ENCODE measurements around the gene CNKSR3. TPM values are rescaled to one million over a fixed set of nuclear protein-coding genes. Genes with fewer than 3 reads are reported as not detected.

CNKSR3 gene
- total and polyA plus RNA-seq, 2 of the 8 experiments (the other 6 are each of a cell fraction or from before 2014, with no cell fraction given), result 1.2 to 6.2 TPM

GRCh38 chr6:154484942-154485341 is 25.5 kb downstream of the CNKSR3 start:
- Histone ChIP-seq H2AFZ (ENCODE audit: low read length) (no peak overlapping the region), H3K9ac (replicated peaks in 1 of 4; ENCODE audit: extremely low read depth in 1 of 4, low read depth in 3 of 4, low read length in 3 of 4) (no peak overlapping the region), H3K23me2 (ENCODE audit: low read depth, low read length) (no peaks in the 10 kb centered on the region; the same call in 1 of the 2 replicates), H2AK5ac (ENCODE audit: low read depth, low read length) (no peak overlapping the region), H3K27me3 (replicated peaks in 1 of 4; ENCODE audit: control insufficient read depth in 3 of 4, extremely low read depth in 1 of 4, insufficient read depth in 3 of 4, low read length in 3 of 4) (no peaks in the 10 kb centered on the region), H2BK12ac (ENCODE audit: low read depth, low read length) (no peak overlapping the region), H2BK15ac (ENCODE audit: low read length) (no peak overlapping the region), H3K56ac (replicated peaks; ENCODE audit: insufficient read length, low read depth, low read length) (no peak overlapping the region), H4K8ac (ENCODE audit: extremely low read depth, insufficient read depth, low read length) (no peak overlapping the region), H4K91ac (replicated peaks; ENCODE audit: insufficient read length, low read length) (no peak overlapping the region), H3K4me2 (ENCODE audit: insufficient read depth in 1 of 2, low read depth in 2 of 2, low read length in 2 of 2) (no peak overlapping the region), H3K4me1 (replicated peaks in 1 of 4; ENCODE audit: control insufficient read depth in 3 of 4, insufficient read depth in 4 of 4, low read length in 3 of 4) (no peaks in the 10 kb centered on the region; a peak in 1 of 7 replicates), H4K20me1 (replicated peaks in 1 of 2; ENCODE audit: control insufficient read depth in 1 of 2, insufficient read depth in 2 of 2, low read length in 2 of 2) (no peaks in the 10 kb centered on the region), H3K79me1 (ENCODE audit: low read depth, low read length) (no peaks in the 10 kb centered on the region), H3K4ac (replicated peaks; ENCODE audit: insufficient read length, low read depth, low read length) (no peak overlapping the region), H3K4me3 (ENCODE audit: extremely low read depth in 1 of 4, insufficient read depth in 2 of 4, low read depth in 3 of 4, low read length in 4 of 4) (no peak overlapping the region), H3K27ac (ENCODE audit: low read depth, low read length) (no peak overlapping the region), H4K5ac (ENCODE audit: insufficient read length, low read depth, low read length) (no peak overlapping the region), H3K18ac (ENCODE audit: extremely low read depth, low read length) (no peak overlapping the region), H2BK120ac (replicated peaks; ENCODE audit: low read depth, low read length) (no peak overlapping the region), H3K79me2 (ENCODE audit: control insufficient read depth in 1 of 2, insufficient read depth in 2 of 2, low read length in 2 of 2) (0 out of 4 replicates have a peak, but pooled peaks cover 0 to 2% of the 10 kb centered on the region in 2 experiments), H3K36me3 (ENCODE audit: control insufficient read depth in 2 of 4, insufficient read depth in 4 of 4, low read length in 3 of 4) (no peaks in the 10 kb centered on the region), H3K23ac (ENCODE audit: insufficient read length) (no peak overlapping the region), H3K14ac (ENCODE audit: insufficient read length) (no peak overlapping the region), H2BK20ac (ENCODE audit: low read length) (no peak overlapping the region), H3K9me3 (ENCODE audit: insufficient read depth in 2 of 2, low read depth in 1 of 2, low read length in 1 of 2) (no peaks in the 10 kb centered on the region), H2BK5ac (ENCODE audit: low read depth, low read length) (no peak overlapping the region)
- CTCF ChIA-PET (ENCODE audit: partially characterized antibody), result interaction anchor here (0.9 to 1.3 kb wide), 2 partner anchors 11 to 16 kb away, joined by 3 to 4 read pairs; no protein-coding TSS in a partner anchor
- no peak for FAIRE-seq
- POLR2A ChIA-PET (ENCODE audit: partially characterized antibody), result no interaction called here
- TF ChIP-seq USF2 (IDR thresholded peaks at IDR 0.05; ENCODE audit: low read length), result no peak
- TF ChIP-seq RNF2 (IDR thresholded peaks at IDR 0.05; ENCODE audit: borderline replicate concordance, low read depth, low read length, missing control alignments, poor library complexity, severe bottlenecking), result no peak
- no peak for TF ChIP-seq CTCF (IDR thresholded peaks at IDR 0.05; ENCODE audit: control extremely low read depth in 1 of 3, insufficient read depth in 1 of 3, low read depth in 1 of 3, low read length in 3 of 3)
- TF ChIP-seq TAF7 (optimal IDR thresholded peaks at IDR 0.05; ENCODE audit: borderline replicate concordance, low read depth, low read length), result no peak
- TF ChIP-seq NRF1 (IDR thresholded peaks at IDR 0.05; ENCODE audit: low read depth, low read length), result no peak
- TF ChIP-seq EP300 (IDR thresholded peaks at IDR 0.05; ENCODE audit: borderline replicate concordance in 1 of 2, low read depth in 2 of 2, low read length in 2 of 2), result no peak
- TF ChIP-seq KDM5A (IDR thresholded peaks at IDR 0.05; ENCODE audit: low read length), result no peak
- no peak for DNase-seq (ENCODE audit: low read depth in 1 of 2, low spot score in 2 of 2)
